HG03196 (cell line): ENCODE data around the gene UST.
"Not testable (repeated sequence)": the region's sequence is repeated elsewhere in the genome, so short reads cannot be mapped to it uniquely, and the experiment has no call there.

Experiments
- ATAC-seq: cut with Tn5 transposase; IDR thresholded peaks from one replicate; pipeline ENCODE4 v1.9.1; 2021; ENCODE audit not compliant: unreplicated experiment

Gene UST

DNA sequence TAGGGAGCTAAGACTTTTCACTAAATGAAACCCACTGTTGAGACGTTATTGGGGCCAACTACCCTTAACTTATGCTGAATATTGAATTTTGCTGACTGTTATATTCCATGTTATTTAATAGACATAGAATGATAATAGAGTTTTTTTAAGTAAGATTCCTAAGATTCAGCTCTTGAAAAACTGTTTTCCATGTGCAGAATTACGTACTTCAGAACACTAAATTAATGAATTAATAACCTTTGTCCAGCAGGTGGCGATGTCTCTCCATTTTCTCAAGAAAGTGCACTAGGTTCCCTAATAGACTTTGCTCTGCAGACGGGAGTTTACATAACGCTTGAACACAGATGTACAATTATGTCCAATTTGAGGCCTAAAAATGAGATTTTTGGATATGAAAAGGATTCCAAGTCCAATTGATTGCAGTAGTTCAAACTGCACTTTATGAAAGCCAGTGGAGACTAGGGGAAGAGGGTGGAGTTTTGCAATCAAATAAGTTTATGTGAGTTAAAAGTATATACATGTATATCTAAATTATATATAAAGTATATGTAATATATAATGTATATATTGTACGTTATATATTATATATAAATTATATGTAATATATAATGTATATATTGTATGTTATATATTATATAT is 282.1 kb downstream of the UST start:
- peak; percentile 37 for ATAC-seq

DNA sequence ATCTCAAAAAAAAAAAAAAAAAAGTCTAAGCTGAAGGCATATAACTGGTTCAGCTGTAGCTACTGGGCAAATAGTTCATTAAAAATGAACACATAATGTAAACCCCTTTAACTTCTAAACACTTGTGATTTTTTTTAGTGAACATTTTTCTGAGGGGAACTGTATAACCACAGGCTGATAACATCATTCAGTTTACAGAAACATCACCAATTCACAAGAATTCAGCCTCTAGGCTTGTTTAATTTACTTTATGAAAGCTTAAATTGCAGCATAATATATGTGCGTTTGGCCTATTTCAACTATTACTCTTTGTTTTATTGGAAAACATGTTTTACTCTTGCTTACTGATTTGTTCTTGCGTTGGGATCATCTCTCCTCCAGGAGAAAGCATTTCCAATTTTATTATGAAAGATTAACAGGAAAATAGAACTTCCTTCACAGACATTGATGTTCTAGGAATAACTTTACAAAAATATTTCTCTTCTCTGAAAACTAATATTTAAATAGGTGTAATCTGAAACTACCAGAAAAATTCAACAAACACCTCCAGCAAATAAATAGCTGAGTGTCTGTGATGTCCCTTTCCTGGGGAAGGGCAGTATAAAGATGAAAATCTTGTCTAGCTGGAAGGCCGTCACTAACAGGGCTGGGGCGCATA is 284.5 kb downstream of the UST start:
- no peak for ATAC-seq

DNA sequence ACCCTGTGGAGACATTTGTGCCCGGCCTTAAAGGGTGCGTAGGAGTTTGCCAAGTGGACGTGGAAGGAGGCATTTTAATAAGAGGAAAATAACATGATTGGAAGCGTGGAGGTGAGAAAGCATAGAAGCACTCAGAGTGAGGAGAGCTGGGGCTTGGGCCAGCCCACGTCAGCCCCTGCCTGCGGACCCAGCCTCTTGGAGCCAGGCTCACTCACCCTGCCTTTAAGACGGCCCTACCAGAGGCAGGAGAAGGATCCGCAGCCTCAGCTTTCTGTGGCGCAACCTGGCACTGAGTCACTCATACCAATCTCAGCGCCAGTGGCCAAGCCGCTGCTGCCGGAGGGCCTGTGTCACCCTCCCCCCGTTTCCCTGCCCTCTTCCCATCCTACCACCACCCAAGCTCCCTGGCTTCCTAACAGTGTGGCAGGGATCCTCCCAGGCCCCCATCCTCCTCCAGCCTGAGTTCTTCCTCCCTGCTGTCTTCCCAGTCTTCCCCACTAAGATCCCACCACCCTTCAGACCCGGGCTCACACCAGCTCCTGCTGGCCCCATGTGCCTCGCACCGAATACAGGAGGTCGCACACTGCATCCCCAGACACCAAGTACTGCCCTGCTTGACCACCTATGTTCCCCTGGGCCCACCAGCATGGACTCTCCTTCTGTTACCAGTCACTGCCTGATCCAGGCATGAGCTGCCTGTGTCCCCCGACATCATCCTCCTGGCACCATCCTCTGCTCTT is 285.2 kb downstream of the UST start:
- peak; percentile 12 for ATAC-seq

DNA sequence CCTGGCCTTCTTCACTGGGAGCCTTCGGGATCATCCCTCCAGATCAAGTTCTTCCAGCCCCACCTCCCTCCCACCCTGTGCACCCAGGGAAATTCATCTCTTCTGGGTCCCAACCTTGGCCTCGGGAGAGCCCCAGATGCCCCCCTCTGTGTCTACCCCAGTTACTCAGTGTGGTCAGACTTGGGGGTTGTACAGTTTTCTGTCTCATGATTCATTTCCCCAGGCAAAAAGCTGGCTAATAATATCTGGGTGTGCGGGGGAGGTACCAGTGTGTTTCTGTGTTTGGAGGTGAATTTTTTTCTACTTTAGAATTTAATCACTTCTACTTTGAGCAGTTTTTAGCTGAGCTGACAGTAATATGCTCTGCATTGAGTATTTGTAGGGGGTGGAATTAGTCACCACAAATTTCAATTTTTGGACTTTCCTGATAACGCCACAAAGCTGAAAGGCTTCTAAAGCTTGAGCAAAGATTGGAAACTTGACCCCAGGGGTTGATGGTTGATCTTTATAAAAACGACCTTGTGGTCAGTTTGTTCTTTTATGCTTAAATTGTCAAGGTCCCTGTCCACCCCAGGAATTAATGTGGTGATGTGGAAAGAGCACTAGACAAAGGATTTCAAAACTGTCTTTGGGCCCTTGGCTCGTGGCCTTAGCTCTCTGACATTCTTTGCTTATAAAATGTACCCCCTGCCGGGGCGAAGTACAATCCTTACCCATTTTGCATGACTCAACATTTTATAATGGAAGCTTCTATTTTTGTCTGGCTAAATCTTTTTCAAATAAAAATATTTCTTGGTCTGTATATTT is 286.0 kb downstream of the UST start:
- ATAC-seq: peak; percentile 81

DNA sequence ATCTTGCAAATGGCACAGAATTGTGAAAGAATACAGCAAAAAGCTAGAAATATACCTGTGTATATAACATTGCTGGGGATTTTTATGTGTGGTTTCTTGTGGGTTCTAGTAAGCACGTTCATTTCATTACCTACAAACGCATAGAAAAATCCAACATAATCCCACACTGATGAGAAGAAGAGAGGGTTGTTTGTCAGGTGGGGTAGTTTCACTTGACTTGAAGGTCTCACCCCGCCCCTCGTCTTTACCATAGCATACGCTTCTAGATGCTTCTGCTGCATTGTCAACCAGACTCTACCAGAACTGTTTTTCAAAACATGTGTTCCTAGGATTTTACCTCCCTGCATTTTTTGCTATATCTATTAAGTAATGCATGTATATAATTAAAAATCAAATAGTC is 286.6 kb downstream of the UST start:
- no peak for ATAC-seq

DNA sequence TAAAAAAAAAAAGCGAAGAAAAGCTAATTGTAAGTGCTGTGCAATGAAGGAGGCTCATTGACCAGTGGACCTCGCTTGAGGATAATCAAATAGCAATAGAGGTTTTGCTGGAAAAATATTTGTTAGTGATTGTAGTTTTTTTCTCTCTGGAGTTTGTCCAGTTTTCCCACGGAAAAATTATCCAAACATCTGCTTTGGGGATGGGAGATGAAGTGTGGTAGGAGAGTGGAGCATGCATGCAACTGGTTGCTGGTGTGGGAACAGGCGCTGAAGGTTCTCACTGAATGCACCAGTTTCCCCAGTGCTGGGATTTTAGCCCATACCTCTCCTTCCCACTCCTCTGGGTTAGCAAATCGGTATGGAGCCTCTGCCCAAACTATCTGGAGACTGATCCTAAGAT is 288.9 kb downstream of the UST start:
- ATAC-seq: no peak

DNA sequence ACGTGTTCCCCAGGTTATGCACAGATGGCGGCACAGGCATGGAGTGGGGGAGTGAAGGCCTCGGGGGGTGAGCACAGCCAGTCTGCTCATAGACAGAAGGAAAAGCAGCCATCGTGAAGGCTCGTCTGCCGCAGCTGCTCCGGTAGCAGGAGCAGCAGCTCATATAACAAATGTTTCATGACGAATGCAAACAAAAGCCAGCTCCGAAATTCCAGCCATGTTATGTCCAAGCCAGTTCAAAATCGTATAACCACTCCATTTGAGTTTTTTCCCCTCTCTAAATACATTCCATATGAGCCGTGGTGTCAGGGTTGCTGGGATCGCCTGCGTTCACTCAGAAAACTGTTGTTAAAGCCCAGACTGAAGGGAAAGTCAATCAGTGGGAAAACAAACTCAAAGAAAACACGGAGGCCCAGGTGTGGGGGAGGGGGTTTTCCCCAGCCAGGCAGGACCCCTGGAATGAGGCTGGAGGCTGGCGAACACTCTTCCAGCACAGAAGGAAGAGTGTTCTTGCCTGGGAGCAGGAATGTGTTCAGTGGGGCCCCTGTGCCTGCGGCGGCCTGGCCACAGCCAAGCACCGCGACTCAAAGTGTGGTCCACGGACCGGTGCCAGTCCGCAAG is 290.3 kb downstream of the UST start:
- ATAC-seq: no peak

DNA sequence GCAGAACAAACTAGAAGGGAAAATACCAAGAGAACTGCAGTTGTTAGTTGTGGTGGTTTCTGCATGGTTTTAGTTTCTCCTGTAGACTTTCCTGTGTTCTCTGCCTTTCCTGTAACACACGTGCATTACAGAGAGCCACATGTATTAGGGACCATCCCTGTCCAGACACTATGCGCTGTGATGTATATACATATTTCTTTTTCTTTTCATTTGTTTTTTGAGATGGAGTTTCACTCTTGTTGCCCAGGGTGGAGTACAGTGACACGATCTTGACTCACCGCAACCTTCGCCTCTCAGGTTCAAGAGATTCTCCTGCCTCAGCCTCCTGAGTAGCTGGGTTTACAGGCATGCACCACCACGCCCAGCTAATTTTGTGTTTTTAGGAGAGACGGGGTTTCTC is 292.2 kb downstream of the UST start:
- not testable (repeated sequence) for ATAC-seq

DNA sequence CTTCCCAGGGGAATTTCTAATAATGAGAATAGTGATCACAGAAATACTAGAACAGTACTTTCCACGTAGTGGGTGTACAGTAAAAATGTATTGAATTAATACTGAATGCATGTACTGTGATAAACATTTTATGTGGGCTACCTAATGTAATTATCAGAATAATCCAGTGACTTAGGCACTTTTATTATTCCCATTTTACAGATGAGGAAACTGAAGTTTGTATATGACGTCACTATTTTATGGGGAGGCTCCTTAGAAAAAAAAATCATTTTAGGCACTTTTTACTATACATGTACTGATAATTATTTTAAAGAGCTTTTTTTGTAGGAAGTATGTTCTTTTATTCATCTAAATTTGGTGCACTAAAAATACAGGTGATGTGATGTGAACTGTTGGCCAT is 295.1 kb downstream of the UST start:
- ATAC-seq: no peak

DNA sequence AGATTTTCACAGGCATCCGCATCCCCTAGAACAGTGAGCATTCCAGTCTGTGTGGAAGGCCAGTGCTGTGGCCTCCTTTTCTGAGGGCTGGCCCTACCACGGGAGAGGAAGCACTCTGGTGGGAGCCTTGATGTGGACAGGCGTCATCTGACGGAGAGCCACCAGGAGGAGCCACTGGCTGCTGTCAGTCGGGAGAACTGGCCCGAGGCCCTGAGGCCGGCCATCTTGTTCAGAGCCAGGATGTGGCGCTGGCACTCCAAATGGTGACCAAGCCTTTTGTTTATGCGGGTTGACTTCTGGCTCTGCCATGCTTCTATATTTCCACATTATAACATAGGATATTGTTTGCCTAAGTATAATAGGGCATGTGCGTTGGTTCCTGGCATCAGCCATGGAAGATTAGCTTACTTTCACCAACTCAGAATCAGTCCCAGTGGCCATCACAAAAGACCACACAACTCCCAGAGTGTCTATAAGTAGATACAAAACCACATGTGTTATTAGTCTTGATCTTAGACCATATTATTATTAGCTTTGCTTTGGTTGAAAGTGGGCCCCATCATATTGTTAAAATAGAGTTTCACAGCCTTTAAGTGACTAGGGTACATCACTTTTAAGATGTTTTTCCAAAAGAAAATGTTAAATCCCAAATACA is 296.8 kb downstream of the UST start:
- ATAC-seq: no peak

DNA sequence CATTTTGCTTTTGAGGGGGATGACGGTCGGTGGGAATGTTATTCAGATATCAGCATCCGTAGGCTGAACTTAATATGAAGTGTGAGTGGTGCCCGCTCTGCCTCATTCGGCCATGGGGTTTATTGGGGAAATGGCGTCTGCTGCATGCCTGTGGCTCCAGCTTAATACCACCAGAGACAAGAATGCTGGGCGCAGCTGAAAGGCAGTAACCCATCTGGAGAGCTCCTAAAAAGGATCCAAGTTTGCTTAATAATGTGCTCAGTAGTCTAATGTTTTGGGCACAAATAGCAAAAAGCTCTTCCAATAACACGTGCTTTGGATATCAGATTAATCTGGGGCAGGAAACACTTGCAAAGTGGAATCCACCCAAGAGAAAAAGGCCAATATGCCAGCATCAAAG is 297.7 kb downstream of the UST start:
- ATAC-seq: no peak

DNA sequence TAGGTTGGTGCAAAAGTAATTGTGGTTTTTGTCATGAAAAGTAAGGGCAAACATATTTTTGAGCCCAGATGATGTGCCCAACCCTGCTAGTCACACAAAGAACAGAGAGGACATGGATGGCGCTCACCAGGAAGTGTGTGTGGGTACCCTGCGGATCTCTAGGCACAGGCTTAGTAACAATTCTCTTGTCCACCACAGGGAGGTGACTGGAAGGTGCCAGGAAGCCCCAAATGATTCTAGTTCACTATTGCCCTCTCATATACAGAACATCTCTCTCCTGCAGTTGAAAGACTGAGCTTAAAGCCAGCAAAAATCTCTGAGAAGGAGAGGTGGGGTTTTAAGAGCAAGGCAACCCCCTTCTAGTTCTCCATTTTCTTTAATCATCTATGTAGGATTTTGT is 298.6 kb downstream of the UST start:
- ATAC-seq: peak; percentile 50

DNA sequence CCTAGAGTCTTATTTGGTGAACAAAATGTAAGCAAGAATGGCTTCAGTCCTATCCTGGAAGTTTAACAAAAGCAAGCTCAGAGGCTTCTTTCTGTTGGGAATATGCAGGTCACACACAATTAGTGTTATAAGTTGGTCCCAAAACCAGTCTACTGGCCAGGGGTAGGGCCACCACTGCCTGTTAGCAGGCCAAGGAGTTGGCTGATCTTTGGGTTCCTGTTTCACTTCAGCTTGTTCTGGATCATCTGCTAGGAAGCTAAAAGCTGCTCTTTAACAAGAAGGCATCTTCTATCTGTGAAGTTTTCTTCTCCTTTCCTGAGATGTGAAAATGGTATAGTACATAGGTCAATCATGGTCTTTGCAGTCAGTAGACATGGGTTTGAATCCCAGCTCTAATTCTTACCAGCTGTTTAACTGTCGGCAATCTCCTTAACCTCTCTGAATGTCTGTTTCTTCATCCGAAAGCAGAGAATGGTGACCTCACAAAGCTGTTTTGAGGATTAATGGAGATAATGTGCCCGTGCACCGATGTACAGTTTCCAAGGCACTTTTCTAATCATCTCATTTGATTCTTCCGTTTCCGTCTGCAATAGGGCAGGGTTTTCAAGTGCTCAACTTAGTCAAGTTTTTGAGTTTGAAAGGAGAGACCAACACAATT is 299.5 kb downstream of the UST start:
- no peak for ATAC-seq

DNA sequence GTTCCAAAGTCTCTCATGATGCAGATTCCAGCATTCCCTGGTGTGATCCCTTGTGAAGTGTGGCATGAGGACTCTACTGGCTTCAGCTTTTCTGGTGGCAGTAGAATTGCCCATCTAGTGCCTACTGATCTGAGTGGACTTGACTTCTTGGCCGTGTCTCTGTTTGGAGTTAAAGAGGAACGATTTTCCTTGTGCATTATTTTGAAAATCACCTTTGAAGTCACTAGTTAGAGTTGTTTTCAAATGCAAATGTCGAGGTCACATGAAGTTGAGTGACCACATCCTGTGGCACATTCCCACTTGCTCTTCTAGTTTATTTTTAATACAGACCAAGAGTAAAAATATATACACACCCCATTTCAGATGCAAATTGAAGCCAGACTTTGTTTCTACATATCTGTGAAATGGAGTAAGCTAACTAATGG is 300.0 kb downstream of the UST start:
- no peak for ATAC-seq

DNA sequence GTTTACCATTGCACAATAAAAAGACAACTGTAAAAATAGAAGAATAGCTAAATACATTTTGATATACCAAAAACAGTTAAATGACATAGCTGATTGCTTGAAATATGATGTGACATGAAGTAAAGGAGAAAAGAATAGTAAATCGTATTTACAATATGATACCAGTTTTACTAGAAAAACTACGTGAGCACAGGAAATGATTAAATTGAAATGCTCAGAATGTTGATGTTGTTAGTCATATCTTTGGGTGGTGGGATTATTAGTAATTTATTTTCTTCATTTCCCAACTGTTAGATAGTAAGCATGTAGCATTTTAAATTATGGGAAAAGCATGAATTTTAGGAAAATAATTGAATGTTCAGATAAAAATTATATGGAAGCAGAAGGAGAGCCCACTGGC is 302.4 kb downstream of the UST start:
- no peak for ATAC-seq

DNA sequence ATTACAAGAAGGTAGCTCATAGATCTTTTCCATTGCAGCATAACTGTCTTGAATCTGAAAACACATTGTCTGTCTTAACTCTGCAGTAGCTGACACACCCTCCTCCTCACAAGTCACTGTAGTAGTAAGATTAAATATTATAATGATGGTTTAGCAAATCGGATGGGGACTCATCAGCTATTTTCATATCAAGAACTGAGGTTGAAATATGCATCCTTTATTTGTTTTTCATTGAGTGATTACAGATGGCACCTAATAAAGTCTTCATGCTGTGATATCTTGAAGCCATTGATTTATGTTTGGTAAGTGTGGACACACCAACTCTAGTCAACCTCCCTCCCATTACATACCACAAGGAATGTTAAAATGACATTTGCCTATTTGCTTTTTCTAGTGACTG is 303.3 kb downstream of the UST start:
- ATAC-seq: no peak

DNA sequence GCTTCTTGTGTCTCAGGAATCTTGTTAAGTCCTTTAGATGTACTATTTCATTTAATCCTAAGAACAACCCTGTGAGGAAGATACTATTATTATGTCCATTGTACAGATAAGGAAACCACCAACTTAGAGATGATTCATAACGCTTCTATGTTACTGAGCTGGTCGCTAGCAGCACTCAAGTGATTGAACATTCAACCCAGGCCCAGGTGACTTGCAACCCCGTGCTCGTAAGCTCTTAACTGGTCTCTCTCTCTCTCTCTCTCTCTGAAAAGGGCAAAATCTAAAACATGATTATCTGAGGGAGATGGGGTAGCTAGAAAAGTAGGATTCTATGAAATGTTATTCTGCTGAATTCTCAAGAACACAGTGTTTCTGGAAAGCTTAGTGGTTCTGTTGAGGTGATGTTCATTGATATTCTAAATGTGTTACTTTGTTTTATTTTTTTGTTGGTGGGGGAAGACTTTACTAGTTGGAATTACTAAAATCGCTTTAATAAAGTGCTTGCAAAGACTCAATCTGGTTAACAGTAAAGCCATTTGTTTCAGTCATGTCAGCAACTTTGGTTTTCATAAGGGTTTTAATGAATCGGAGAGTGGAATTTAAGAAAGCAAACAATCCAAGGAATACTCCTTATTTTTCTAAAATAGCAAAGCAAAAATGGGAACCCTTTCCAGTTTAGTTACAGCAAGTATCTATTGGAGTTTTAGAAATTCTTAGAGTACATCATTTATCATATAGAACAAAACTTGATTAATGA is 305.7 kb downstream of the UST start:
- peak; percentile 41 for ATAC-seq

DNA sequence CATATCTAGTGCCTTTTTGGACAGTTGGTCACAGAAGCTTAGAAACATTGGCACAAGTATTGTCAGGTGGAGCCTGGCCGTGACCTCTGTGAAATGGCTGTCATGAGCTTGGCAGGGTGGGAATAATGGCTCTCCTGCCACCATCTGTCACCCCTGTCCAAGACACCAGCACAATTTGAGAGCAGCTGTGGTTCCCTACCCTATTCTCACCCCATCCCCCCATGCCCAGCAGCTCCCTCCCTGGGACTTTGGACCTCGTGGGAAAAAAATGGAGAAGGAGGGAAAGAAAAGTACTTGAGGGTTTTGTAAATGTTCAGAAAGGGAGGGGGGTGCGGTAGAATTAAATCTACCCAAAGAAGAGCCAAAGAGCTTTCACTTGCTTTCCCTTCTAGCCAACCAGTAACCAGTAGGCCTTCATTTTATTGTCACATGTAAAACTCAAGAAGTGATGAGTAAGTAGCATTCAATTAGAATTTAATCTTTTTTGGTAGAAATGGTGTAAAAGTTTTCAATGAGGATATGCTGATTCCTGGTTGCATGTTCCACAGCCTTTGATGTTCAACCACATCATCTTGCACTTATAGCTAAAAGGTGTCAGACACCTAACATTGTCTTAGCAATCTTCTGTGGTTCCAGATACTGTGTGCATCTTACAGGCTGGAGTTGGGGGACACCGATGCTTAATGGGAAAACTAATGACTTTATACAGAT is 307.2 kb downstream of the UST start:
- ATAC-seq: no peak
